Cardiac muscle cell (in vitro differentiated cells and primary cell): ENCODE results near the gene CASK. TPM values are rescaled to one million over a fixed set of nuclear protein-coding genes. Genes with fewer than 3 reads are reported as not detected.
A peak's percentile ranks its signal among the peaks of the same experiment; 100 is the strongest.

Experiments
- DNase-seq, 2 donors: peaks; one replicate each; pipeline versions ENCODE4 v3.0.0 to v3.0.0-alpha.2; 2010 to 2017; ENCODE audit warnings: low read depth in 1 of 2, low spot score in 1 of 2
- H3K27ac ChIP-seq: fragments of 200-600 bp; sonication (generic); 2 replicates; pipeline ENCODE4 v1.5.1; 2016
- H3K27me3 ChIP-seq: fragments of 200-600 bp; sonication (generic); 2 replicates; pipeline ENCODE4 v1.6.0; 2016; ENCODE audit warnings: control low read depth
- H3K36me3 ChIP-seq: fragments of 200-600 bp; sonication (generic); 2 replicates; pipeline ENCODE4 v1.5.1; 2016; ENCODE audit warnings: control low read depth
- H3K4me1 ChIP-seq: fragments of 200-600 bp; sonication (generic); 2 replicates; pipeline ENCODE4 v1.8.1; 2017; ENCODE audit warnings: low read depth, mild to moderate bottlenecking, mixed run types
- H3K4me3 ChIP-seq: fragments of 200-600 bp; sonication (generic); 2 replicates; pipeline ENCODE4 v1.5.1; 2016; ENCODE audit warnings: mild to moderate bottlenecking
- H3K9me3 ChIP-seq: fragments of 200-600 bp; sonication (generic); 2 replicates; pipeline ENCODE4 v1.5.1; 2017; ENCODE audit warnings: low read depth, mild to moderate bottlenecking, control low read depth
- polyA plus RNA-seq: library from polyadenylated mRNA; unstranded; fragments of >200 nt; fragmentation: Nextera tagmentation; extraction: Ambion mirVana; gene quantifications from 2 replicates; pipeline ENCODE4 v1.2.1, GENCODE V29; 2016
- total RNA-seq: library from RNA; depleted of rRNA; stranded (reverse); fragments of >200 nt; gene quantifications from 2 replicates; pipeline ENCODE4 v1.2.3, GENCODE V29; 2016
- TF ChIP-seq, protein P1 (sequence below): IDR thresholded peaks from 2 replicates; pipeline ENCODE4 v1.5.1; 2012; ENCODE audit warnings: low read depth, mild to moderate bottlenecking, low read length

Gene CASK
- total and polyA plus RNA-seq, 2 experiments from 2014 or later: 40.0 to 44.6 TPM

DNA sequence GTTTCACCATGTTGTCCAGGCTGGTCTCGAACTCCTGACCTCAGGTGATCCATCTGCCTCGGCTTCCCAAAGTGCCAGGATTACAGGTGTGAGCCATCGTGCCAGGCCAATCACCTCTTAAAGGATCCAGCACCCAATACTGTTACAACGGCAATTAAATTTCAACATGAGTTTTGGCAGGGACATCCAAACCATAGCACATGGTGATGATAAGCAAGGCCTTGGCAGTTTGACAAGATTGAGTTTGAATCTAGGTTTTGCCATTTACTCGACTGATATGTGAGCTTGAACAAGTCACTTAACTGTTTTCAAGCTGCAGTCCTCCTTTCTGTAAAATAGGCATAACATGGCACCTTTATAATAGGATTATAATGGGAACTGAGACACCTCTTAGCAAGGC lies 115.3 kb downstream of the CASK start:
- Histone ChIP-seq H3K36me3 (no peaks in the 10 kb centered on the region), H3K27ac (no peak overlapping the region), H3K27me3 (no peaks in the 10 kb centered on the region), H3K4me3 (no peak overlapping the region), H3K4me1 (no peaks in the 10 kb centered on the region), H3K9me3 (no peaks in the 10 kb centered on the region)
- DNase-seq: peak in 1 of 2 donors; percentile 72
- TF ChIP-seq, protein P1, sequence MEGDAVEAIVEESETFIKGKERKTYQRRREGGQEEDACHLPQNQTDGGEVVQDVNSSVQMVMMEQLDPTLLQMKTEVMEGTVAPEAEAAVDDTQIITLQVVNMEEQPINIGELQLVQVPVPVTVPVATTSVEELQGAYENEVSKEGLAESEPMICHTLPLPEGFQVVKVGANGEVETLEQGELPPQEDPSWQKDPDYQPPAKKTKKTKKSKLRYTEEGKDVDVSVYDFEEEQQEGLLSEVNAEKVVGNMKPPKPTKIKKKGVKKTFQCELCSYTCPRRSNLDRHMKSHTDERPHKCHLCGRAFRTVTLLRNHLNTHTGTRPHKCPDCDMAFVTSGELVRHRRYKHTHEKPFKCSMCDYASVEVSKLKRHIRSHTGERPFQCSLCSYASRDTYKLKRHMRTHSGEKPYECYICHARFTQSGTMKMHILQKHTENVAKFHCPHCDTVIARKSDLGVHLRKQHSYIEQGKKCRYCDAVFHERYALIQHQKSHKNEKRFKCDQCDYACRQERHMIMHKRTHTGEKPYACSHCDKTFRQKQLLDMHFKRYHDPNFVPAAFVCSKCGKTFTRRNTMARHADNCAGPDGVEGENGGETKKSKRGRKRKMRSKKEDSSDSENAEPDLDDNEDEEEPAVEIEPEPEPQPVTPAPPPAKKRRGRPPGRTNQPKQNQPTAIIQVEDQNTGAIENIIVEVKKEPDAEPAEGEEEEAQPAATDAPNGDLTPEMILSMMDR: no peak

DNA sequence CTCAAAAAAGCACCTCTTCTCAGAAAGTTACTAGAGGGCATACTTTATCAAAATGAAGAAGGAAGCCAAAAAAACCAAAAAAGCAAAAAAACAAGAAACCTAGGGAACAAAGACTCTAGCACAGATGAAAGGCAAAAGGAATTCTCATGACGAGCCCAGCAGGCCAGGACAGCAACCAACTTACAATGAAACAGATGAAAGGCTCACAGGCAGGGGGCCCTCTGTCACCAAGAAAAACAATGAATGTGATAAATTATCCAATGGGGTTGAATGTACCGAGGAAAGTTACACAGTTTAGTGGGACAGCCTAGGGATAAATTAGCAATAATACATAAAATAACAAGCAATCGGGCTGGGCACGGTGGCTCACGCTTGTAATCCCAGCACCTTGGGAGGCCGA lies 120.4 kb downstream of the CASK start:
- H3K9me3 ChIP-seq: no peaks in the 10 kb centered on the region
- H3K4me3 ChIP-seq: no peak overlapping the region
- DNase-seq: peak in 1 of 2 donors; percentile 11
- no peaks in the 10 kb centered on the region for H3K27me3 ChIP-seq
- H3K4me1 ChIP-seq: peaks cover 14% of the 10 kb centered on the region
- no peak overlapping the region for H3K27ac ChIP-seq
- H3K36me3 ChIP-seq: no peaks in the 10 kb centered on the region
- TF ChIP-seq, protein P1: no peak

DNA sequence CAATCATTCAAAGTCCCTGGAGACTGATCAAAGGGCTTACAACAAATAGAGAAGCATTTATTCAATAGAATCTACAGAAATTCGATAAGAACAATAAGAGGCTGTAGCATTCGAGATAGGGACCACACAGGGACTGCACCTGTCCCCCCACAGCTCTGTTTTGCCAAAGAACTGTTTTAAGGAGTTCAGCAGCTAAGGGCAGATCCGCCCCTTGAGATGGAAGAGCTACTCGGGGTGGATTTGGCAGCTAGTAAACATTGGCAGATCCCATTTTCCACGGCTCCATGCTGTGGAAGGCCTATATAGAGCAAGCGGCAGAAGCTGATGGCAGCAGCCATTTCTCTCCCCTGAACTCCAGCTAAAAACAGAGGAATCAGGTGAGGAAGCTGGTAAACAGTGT lies 123.7 kb downstream of the CASK start:
- TF ChIP-seq, protein P1: no peak
- no peak for DNase-seq
- no peaks in the 10 kb centered on the region for H3K9me3 ChIP-seq
- no peak overlapping the region for H3K4me3 ChIP-seq
- H3K36me3 ChIP-seq: no peaks in the 10 kb centered on the region
- H3K27ac ChIP-seq: peak overlapping the region; percentile 66
- H3K4me1 ChIP-seq: peaks cover 20% of the 10 kb centered on the region
- H3K27me3 ChIP-seq: no peaks in the 10 kb centered on the region

DNA sequence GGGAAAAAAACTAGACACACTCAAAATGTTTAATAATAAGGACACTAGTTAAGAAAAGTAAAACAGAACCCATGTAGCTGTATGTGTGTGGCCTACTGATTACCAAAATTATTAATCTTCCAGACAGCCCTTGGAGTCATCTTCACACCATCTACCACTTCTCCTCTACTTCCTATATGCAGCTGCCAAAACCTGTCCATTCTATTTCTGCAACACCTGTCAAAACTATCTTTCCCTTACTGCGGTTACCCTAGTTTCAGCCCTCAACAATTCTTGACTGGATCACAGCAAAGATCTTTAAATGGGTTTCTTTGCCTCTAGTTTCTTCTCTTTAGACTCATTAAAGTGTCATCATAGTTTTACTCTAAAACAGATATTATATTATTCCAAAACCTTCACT lies 126.8 kb downstream of the CASK start:
- Histone ChIP-seq H3K4me3 (no peak overlapping the region), H3K27ac (no peak overlapping the region), H3K4me1 (peaks cover 24% of the 10 kb centered on the region), H3K27me3 (no peaks in the 10 kb centered on the region), H3K36me3 (no peaks in the 10 kb centered on the region), H3K9me3 (no peaks in the 10 kb centered on the region)
- no peak for DNase-seq
- TF ChIP-seq, protein P1: no peak

DNA sequence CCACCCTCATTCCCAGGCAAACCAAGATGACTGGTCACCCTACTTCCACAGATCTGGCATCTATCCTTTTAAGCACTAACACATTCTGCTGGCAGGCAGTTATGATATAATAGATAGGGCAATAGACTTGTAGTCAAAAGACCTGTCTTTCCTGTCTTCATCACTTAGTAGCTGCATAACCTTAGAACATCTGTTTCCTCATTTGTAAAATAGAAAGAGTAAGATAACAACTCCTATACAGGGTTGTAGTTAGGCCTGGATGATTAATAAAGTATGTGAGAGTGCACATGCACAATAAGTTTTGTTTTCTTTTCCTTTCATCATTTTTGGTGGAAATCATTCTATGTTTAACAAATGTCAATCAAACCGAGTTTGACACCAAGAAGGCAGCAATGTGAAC lies 127.3 kb downstream of the CASK start:
- no peak for DNase-seq
- peaks cover 22% of the 10 kb centered on the region for H3K4me1 ChIP-seq
- TF ChIP-seq, protein P1: no peak
- H3K27ac ChIP-seq: peak overlapping the region; percentile 15
- no peaks in the 10 kb centered on the region for H3K9me3 ChIP-seq
- H3K27me3 ChIP-seq: no peaks in the 10 kb centered on the region
- no peak overlapping the region for H3K4me3 ChIP-seq
- H3K36me3 ChIP-seq: no peaks in the 10 kb centered on the region

DNA sequence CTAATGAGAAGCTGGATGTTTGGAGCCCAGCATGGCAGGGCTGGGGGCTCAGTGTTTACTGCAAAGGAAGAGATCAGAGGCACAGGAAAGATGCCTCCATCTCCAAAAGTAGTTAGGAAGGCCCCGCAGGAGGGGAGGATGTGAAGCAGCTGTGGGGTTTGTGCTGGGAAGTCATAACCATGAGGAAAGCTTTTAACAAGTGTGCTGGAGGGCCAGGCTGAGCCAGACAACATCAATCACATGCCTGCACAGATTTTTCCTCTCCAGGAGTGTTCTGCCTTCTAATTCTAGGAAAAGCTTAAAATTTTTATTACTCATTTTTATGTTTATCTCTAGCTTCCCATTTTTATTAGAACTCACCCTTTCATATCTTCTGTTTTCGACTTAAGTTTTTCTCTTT lies 134.0 kb downstream of the CASK start:
- H3K4me3 ChIP-seq: no peak overlapping the region
- no peaks in the 10 kb centered on the region for H3K27me3 ChIP-seq
- DNase-seq: no peak
- H3K4me1 ChIP-seq: peaks cover 7% of the 10 kb centered on the region
- no peaks in the 10 kb centered on the region for H3K36me3 ChIP-seq
- no peak overlapping the region for H3K27ac ChIP-seq
- H3K9me3 ChIP-seq: no peaks in the 10 kb centered on the region
- TF ChIP-seq, protein P1: no peak
